CD4-positive, alpha-beta T cell (primary cell): Measurements from ENCODE around the gene TMBIM6. TPM values are rescaled to one million over a fixed set of nuclear protein-coding genes. Genes with fewer than 3 reads are reported as not detected.

Experiments used
- ATAC-seq: fragments of 200-7000 bp; cut with Tn5 transposase; one replicate; pipeline ENCODE4 v1.10.0; 2022; ENCODE audit warnings: mild to moderate bottlenecking; ENCODE audit not compliant: poor library complexity
- CTCF ChIA-PET: fragments of 350-600 bp; sonication (Branson Sonifier 250); formaldehyde crosslinking; loops from one replicate; lab custom pipeline; 2021; ENCODE audit warnings: antibody characterized with exemption, inconsistent platforms; lab: Charles Lee
- POLR2A ChIA-PET: fragments of 350-600 bp; sonication (Branson Sonifier 250); formaldehyde crosslinking; loops from one replicate; lab custom pipeline; 2021; ENCODE audit warnings: antibody characterized with exemption, inconsistent platforms; lab: Charles Lee
- DNase-seq, 14 experiments: peaks; one replicate each; pipeline ENCODE4 v3.0.0-alpha.2; 2013 to 2020; ENCODE audit warnings: mixed read lengths in 2 of 14
- H3K27ac ChIP-seq, 2 donors: one replicate each; pipeline versions ENCODE4 v1.5.1 to v1.7.0; 2013; ENCODE audit warnings: low read length in 2 of 2, low read depth in 1 of 2, mild to moderate bottlenecking in 1 of 2
- H3K27me3 ChIP-seq, 2 experiments: 1 replicate in 1 of 2; 2 replicates in 1 of 2; pipeline versions ENCODE4 v1.6.1 to v1.7.0; 2013; ENCODE audit warnings: low read length in 2 of 2, control low read depth in 1 of 2, mild to moderate bottlenecking in 1 of 2, moderate library complexity in 1 of 2; ENCODE audit not compliant: insufficient read depth in 2 of 2, control insufficient read depth in 1 of 2
- H3K36me3 ChIP-seq: one replicate; pipeline ENCODE4 v1.6.1; 2013; ENCODE audit warnings: low read length, control low read depth; ENCODE audit not compliant: insufficient read depth
- H3K4me1 ChIP-seq: one replicate; pipeline ENCODE4 v1.6.1; 2013; ENCODE audit warnings: low read length, control low read depth; ENCODE audit not compliant: insufficient read depth
- H3K4me3 ChIP-seq: one replicate; pipeline ENCODE4 v1.5.1; 2013; ENCODE audit warnings: mild to moderate bottlenecking, low read length, moderate library complexity
- H3K9me3 ChIP-seq, 2 experiments: 1 replicate in 1 of 2; 2 replicates in 1 of 2; pipeline versions ENCODE4 v1.6.1 to v1.7.0; 2013; ENCODE audit warnings: low read length in 2 of 2, mild to moderate bottlenecking in 2 of 2, control low read depth in 1 of 2, moderate library complexity in 1 of 2; ENCODE audit not compliant: control insufficient read depth in 1 of 2, insufficient read depth in 1 of 2
- H3K27ac Mint-ChIP-seq: one replicate; pipeline ENCODE4 v1.8.0; 2020; ENCODE audit warnings: mixed read lengths
- H3K27me3 Mint-ChIP-seq: one replicate; pipeline ENCODE4 v1.8.0; 2021; ENCODE audit warnings: mixed read lengths
- H3K36me3 Mint-ChIP-seq: one replicate; pipeline ENCODE4 v1.8.0; 2021; ENCODE audit warnings: low read depth, mixed read lengths
- H3K4me1 Mint-ChIP-seq: one replicate; pipeline ENCODE4 v1.8.0; 2021; ENCODE audit warnings: low read depth, mixed read lengths
- H3K4me3 Mint-ChIP-seq: one replicate; pipeline ENCODE4 v1.8.0; 2020; ENCODE audit warnings: mild to moderate bottlenecking, mixed read lengths
- H3K9me3 Mint-ChIP-seq: one replicate; pipeline ENCODE4 v1.8.0; 2020; ENCODE audit warnings: mixed read lengths
- intact Hi-C, 2 experiments: fragments of 100-400 bp; cut with DNase I in 1 of 2; cut with micrococcal nuclease in 1 of 2; formaldehyde crosslinking; loops; one replicate each; pipeline versions ENCODE4 v1.15.1 to v1.9.0; 2023 to 2025; cut with DNase I, micrococcal nuclease
- total RNA-seq, 174 experiments: library from RNA in 2 of 174; stranded (reverse) in 2 of 174; gene quantifications; one replicate each; pipeline ENCODE4 v1.2.3 and lab custom pipeline; 2021 to 2026
- TF ChIP-seq, protein P1 (sequence below): fragments of 200-600 bp; IDR thresholded peaks from one replicate; pipeline ENCODE4 v1.8.0; 2022; ENCODE audit warnings: antibody characterized with exemption, mild to moderate bottlenecking

Gene TMBIM6
- total RNA-seq, 2 experiments from 2014 or later: 274 to 279 TPM

- ChIA-PET POLR2A (interaction anchor here (1.4 to 7.4 kb wide), 3 partner anchors 18 to 81 kb away, joined by 5 to 77 read pairs (median 13); partner anchors contain the start of genes BCDIN3D and TMBIM6), CTCF (interaction anchor here (0.7 to 5.2 kb wide), 12 partner anchors 11 to 138 kb away, joined by 3 to 53 read pairs (median 4); partner anchors contain the start of genes PRPF40B and TMBIM6)
- Mint-ChIP-seq H3K27me3 (no peaks in the 10 kb centered on the region), H3K4me1 (peaks cover 53% of the 10 kb centered on the region), H3K36me3 (peaks cover 80% of the 10 kb centered on the region), H3K4me3 (no peak overlapping the region), H3K27ac (peak overlapping the region; percentile 73), H3K9me3 (no peaks in the 10 kb centered on the region)
- TF ChIP-seq, protein P1, sequence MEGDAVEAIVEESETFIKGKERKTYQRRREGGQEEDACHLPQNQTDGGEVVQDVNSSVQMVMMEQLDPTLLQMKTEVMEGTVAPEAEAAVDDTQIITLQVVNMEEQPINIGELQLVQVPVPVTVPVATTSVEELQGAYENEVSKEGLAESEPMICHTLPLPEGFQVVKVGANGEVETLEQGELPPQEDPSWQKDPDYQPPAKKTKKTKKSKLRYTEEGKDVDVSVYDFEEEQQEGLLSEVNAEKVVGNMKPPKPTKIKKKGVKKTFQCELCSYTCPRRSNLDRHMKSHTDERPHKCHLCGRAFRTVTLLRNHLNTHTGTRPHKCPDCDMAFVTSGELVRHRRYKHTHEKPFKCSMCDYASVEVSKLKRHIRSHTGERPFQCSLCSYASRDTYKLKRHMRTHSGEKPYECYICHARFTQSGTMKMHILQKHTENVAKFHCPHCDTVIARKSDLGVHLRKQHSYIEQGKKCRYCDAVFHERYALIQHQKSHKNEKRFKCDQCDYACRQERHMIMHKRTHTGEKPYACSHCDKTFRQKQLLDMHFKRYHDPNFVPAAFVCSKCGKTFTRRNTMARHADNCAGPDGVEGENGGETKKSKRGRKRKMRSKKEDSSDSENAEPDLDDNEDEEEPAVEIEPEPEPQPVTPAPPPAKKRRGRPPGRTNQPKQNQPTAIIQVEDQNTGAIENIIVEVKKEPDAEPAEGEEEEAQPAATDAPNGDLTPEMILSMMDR: no peak
- no peak for ATAC-seq
- no peak for DNase-seq
- no peak overlapping the region for H3K4me3 ChIP-seq
- peaks cover 81% of the 10 kb centered on the region for H3K36me3 ChIP-seq
- H3K27me3 ChIP-seq: no peaks in the 10 kb centered on the region
- intact Hi-C loops: loop anchor here in 1 of 2 experiments (2.0 kb wide), 1 partner anchor 19 kb away; no protein-coding TSS in a partner anchor
- peaks cover 52% of the 10 kb centered on the region for H3K4me1 ChIP-seq
- peak overlapping the region in 1 of 2 donors; percentile 71 for H3K27ac ChIP-seq
- H3K9me3 ChIP-seq: no peaks in the 10 kb centered on the region
Measured at GRCh38 chr12:49761677-49762467, 20.5 kb downstream of the TMBIM6 start.

DNA sequence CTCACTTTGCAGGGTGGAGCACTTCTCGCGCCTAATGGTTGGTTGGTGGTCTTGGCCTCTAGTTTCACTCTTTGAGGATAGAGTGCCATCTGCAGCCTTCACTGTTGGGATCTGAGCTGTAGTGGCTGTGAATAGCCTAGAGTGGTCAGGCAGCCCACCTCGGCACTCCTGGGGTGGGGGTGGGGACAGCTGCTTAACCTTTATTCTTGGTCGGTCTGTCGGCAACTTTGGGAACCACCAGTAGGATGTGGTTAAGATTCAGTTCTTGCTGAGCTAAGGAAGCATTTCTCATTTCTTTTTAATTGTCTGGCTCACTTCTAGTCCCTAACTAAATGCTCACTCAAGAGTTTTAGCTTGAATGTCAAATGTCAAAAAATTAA, 21.1 kb downstream of the TMBIM6 start:
- H3K27me3 ChIP-seq: no peaks in the 10 kb centered on the region
- no peak overlapping the region for H3K4me3 ChIP-seq
- intact Hi-C loops: loop anchor here in 1 of 2 experiments (2.0 kb wide), 1 partner anchor 20 kb away; no protein-coding TSS in a partner anchor
- no peaks in the 10 kb centered on the region for H3K9me3 ChIP-seq
- DNase-seq (peak in 5 of 14 experiments; percentile 3 to 54 (median 52)), ATAC-seq (peak; percentile 51)
- peaks cover 58% of the 10 kb centered on the region for H3K4me1 Mint-ChIP-seq
- peak overlapping the region in 1 of 2 donors; percentile 71 for H3K27ac ChIP-seq
- no peaks in the 10 kb centered on the region for H3K27me3 Mint-ChIP-seq
- no peaks in the 10 kb centered on the region for H3K9me3 Mint-ChIP-seq
- H3K36me3 Mint-ChIP-seq: peaks cover 75% of the 10 kb centered on the region
- TF ChIP-seq, protein P1: no peak
- H3K36me3 ChIP-seq: peaks cover 75% of the 10 kb centered on the region
- H3K27ac Mint-ChIP-seq: peak overlapping the region; percentile 73
- CTCF ChIA-PET: interaction anchor here (0.5 to 5.2 kb wide), 14 partner anchors 11 to 758 kb away, joined by 3 to 53 read pairs (median 3); partner anchors contain the start of genes PRPF40B and TMBIM6
- peak overlapping the region; percentile 1 for H3K4me3 Mint-ChIP-seq
- POLR2A ChIA-PET: interaction anchor here (1.4 to 7.4 kb wide), 3 partner anchors 19 to 80 kb away, joined by 5 to 77 read pairs (median 13); partner anchors contain the start of genes BCDIN3D and TMBIM6
- peaks cover 58% of the 10 kb centered on the region for H3K4me1 ChIP-seq

DNA sequence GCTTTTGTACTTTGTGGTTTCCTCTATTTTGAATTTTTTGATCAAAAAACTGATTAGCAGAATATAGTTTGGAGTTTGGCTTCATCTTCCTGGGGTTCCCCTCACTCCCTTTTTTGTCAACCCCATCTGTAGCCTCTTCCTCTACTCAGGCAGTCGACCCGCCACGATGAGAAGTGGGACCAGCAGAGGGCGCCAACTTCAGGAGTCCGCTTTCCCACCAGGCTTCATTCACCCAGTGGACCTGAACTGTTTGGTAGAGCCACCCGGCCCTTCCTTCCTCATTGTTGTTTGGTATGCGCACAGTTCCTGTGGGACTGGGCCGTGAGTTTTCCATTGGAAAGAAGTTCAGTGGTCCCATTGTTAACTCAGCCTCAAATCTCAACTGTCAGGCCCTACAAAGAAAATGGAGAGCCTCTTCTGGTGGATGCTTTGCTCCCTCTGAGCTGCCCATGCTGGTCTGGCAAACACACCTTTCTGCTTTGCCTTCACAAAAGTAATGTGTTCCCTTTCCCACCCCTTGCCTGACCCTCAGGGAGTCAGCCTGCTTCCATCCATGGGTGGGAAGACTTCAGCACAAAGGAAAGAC, 21.7 kb downstream of the TMBIM6 start:
- H3K27ac Mint-ChIP-seq: peak overlapping the region; percentile 73
- intact Hi-C loops: loop anchor here (1.0 to 2.0 kb wide), 3 partner anchors 20 to 76 kb away; partner anchors contain the start of gene TMBIM6 (in 1 of the 2)
- H3K36me3 ChIP-seq: peaks cover 69% of the 10 kb centered on the region
- H3K36me3 Mint-ChIP-seq: peaks cover 68% of the 10 kb centered on the region
- peak overlapping the region; percentile 1 for H3K4me3 Mint-ChIP-seq
- no peaks in the 10 kb centered on the region for H3K27me3 ChIP-seq
- peaks cover 62% of the 10 kb centered on the region for H3K4me1 Mint-ChIP-seq
- POLR2A ChIA-PET: interaction anchor here (1.4 to 7.4 kb wide), 3 partner anchors 19 to 80 kb away, joined by 5 to 77 read pairs (median 13); partner anchors contain the start of genes BCDIN3D and TMBIM6
- TF ChIP-seq, protein P1: peak; percentile 87
- no peaks in the 10 kb centered on the region for H3K27me3 Mint-ChIP-seq
- CTCF ChIA-PET: interaction anchor here (0.5 to 5.2 kb wide), 14 partner anchors 14 to 758 kb away, joined by 3 to 53 read pairs (median 4); partner anchors contain the start of genes PRPF40B and TMBIM6
- DNase-seq: peak; percentile 61 to 90 (median 76)
- no peak overlapping the region for H3K4me3 ChIP-seq
- no peaks in the 10 kb centered on the region for H3K9me3 Mint-ChIP-seq
- H3K4me1 ChIP-seq: peaks cover 63% of the 10 kb centered on the region
- no peaks in the 10 kb centered on the region for H3K9me3 ChIP-seq
- peak; percentile 82 for ATAC-seq
- H3K27ac ChIP-seq: peak overlapping the region; percentile 55 to 71
